CD4-positive, alpha-beta T cell treated with Interferon gamma for 1 hour (primary cell): ENCODE measurements around the gene BCAS4.
"Not testable (repeated sequence)": the region's sequence is repeated elsewhere in the genome, so short reads cannot be mapped to it uniquely, and the experiment has no call there.

Experiments
- DNase-seq: peaks from one replicate; pipeline ENCODE4 v3.0.0-alpha.2; 2020

BCAS4 gene

GRCh38 chr20:50772420-50773185 is 22.3 kb upstream of the BCAS4 start:
- no peak for DNase-seq

GRCh38 chr20:50774515-50774914 is 20.3 kb upstream of the BCAS4 start:
- DNase-seq, result no peak

GRCh38 chr20:50776122-50776817 is 18.6 kb upstream of the BCAS4 start:
- DNase-seq, result no peak

GRCh38 chr20:50777373-50777772 is 17.5 kb upstream of the BCAS4 start:
- no peak for DNase-seq

- DNase-seq, result not testable (repeated sequence)
These were observed 15.9 kb upstream of the BCAS4 start for GRCh38 chr20:50778994-50779393.

GRCh38 chr20:50783390-50783789 is 11.5 kb upstream of the BCAS4 start:
- no peak for DNase-seq

GRCh38 chr20:50783903-50784302 is 11.0 kb upstream of the BCAS4 start:
- no peak for DNase-seq

GRCh38 chr20:50784464-50784863 is 10.4 kb upstream of the BCAS4 start:
- DNase-seq, result no peak

- no peak for DNase-seq
These were observed 8.2 kb upstream of the BCAS4 start for GRCh38 chr20:50786703-50787102.

GRCh38 chr20:50787181-50787580 is 7.7 kb upstream of the BCAS4 start:
- no peak for DNase-seq

GRCh38 chr20:50788045-50788991 is 6.5 kb upstream of the BCAS4 start:
- no peak for DNase-seq

- no peak for DNase-seq
These were observed 4.8 kb upstream of the BCAS4 start for GRCh38 chr20:50789968-50790650.

GRCh38 chr20:50790651-50791277 is 4.1 kb upstream of the BCAS4 start:
- peak; percentile 76 for DNase-seq

- no peak for DNase-seq
These were observed 1.9 kb upstream of the BCAS4 start for GRCh38 chr20:50792708-50793574.

- peak; percentile 48 for DNase-seq
These were observed 1.3 kb upstream of the BCAS4 start for GRCh38 chr20:50793575-50794016.

GRCh38 chr20:50794181-50794845 is 548 bp upstream of the BCAS4 start:
- DNase-seq, result no peak

GRCh38 chr20:50797142-50797541 is 2.3 kb downstream of the BCAS4 start:
- DNase-seq, result no peak

GRCh38 chr20:50798650-50799049 is 3.8 kb downstream of the BCAS4 start:
- no peak for DNase-seq

GRCh38 chr20:50799176-50799889 is 4.5 kb downstream of the BCAS4 start:
- DNase-seq, result no peak
